Measurements from ENCODE around the gene C5orf34. TPM values are rescaled to one million over a fixed set of nuclear protein-coding genes. Genes with fewer than 3 reads are reported as not detected.
A peak's percentile ranks its signal among the peaks of the same experiment; 100 is the strongest.

C5orf34 gene
- total and polyA plus RNA-seq, 9 of the 15 experiments (the other 6 are each of a cell fraction or from before 2014, with no cell fraction given): 13.2 to 32.6 (median 20.7) TPM

DNA sequence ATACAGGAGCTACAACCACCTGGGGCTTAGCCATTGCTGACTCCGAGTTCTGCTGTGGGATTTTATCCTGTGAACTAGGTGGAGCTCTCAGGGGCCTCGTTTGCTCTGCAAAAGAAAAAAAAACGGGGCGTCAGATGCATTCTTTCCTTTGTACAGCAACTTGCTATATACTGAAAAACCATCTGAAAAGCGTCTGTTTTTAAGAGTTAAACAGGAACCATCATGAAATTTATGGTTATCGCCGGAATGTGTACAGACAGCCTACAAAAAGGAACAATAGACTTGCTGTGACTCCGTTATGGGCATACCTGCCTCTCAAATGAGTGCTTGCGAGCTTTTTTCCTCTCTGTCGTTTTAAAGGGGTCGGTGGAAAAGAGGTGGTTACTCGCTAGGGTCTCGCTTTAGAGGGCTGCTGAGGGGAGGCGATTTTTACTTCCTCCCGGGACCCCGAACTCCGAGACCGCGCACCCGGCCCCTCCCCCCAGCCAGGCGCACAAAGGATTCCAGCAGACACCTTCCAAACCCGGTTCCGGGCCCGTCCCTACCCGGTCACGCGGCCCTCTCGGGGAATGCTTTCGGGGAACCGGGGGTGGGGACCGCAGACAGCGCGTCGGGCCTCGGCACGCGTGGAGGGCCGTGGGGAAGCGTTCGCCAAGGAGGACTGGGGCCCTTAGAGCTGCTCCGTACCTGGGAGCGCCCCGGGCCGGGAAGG, 41.1 kb upstream of the C5orf34 start (continued):
- TF ChIP-seq, protein P1, sequence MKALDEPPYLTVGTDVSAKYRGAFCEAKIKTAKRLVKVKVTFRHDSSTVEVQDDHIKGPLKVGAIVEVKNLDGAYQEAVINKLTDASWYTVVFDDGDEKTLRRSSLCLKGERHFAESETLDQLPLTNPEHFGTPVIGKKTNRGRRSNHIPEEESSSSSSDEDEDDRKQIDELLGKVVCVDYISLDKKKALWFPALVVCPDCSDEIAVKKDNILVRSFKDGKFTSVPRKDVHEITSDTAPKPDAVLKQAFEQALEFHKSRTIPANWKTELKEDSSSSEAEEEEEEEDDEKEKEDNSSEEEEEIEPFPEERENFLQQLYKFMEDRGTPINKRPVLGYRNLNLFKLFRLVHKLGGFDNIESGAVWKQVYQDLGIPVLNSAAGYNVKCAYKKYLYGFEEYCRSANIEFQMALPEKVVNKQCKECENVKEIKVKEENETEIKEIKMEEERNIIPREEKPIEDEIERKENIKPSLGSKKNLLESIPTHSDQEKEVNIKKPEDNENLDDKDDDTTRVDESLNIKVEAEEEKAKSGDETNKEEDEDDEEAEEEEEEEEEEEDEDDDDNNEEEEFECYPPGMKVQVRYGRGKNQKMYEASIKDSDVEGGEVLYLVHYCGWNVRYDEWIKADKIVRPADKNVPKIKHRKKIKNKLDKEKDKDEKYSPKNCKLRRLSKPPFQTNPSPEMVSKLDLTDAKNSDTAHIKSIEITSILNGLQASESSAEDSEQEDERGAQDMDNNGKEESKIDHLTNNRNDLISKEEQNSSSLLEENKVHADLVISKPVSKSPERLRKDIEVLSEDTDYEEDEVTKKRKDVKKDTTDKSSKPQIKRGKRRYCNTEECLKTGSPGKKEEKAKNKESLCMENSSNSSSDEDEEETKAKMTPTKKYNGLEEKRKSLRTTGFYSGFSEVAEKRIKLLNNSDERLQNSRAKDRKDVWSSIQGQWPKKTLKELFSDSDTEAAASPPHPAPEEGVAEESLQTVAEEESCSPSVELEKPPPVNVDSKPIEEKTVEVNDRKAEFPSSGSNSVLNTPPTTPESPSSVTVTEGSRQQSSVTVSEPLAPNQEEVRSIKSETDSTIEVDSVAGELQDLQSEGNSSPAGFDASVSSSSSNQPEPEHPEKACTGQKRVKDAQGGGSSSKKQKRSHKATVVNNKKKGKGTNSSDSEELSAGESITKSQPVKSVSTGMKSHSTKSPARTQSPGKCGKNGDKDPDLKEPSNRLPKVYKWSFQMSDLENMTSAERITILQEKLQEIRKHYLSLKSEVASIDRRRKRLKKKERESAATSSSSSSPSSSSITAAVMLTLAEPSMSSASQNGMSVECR (CRISPR knock-in tag; IDR thresholded peaks at IDR 0.05): no peak; the same call in 1 of the 2 replicates
- TF ChIP-seq DNMT1 (IDR thresholded peaks at IDR 0.05) (no peak), KLF13 (tag; IDR thresholded peaks at IDR 0.05; ENCODE audit: borderline replicate concordance, low read depth) (0 out of 2 replicates have a peak, but pooled peaks have one; percentile 60), BMI1 (IDR thresholded peaks at IDR 0.05; ENCODE audit: low read length) (no peak), FOXA1 (IDR thresholded peaks at IDR 0.05; ENCODE audit: borderline replicate concordance) (no peak), POU5F1 (IDR thresholded peaks at IDR 0.05; ENCODE audit: borderline replicate concordance, low read depth, low read length, partially characterized antibody) (no peak), TRIM24 (IDR thresholded peaks at IDR 0.05) (no peak), ZC3H11A (IDR thresholded peaks at IDR 0.05; ENCODE audit: low read depth, low read length) (no peak), ARHGAP35 (IDR thresholded peaks at IDR 0.05; ENCODE audit: partially characterized antibody) (no peak), MCM5 (IDR thresholded peaks at IDR 0.05; ENCODE audit: low read depth) (no peak), ZNF174 (CRISPR knock-in tag; IDR thresholded peaks at IDR 0.05) (no peak), OTX1 (CRISPR knock-in tag; IDR thresholded peaks at IDR 0.05) (no peak), SP1 (CRISPR knock-in tag; IDR thresholded peaks at IDR 0.05) (peak; percentile 12; the same call in 1 of the 2 replicates), ZNF316 (IDR thresholded peaks at IDR 0.05) (no peak), HNRNPH1 (optimal IDR thresholded peaks at IDR 0.05; ENCODE audit: low read depth, low read length) (no peak), GTF2E2 (tag; IDR thresholded peaks at IDR 0.05) (no peak), SMAD1 (IDR thresholded peaks at IDR 0.05; ENCODE audit: low read depth, low read length, partially characterized antibody) (no peak), KDM2B (CRISPR knock-in tag; IDR thresholded peaks at IDR 0.05) (no peak), XRCC4 (IDR thresholded peaks at IDR 0.05; ENCODE audit: extremely low read depth, insufficient read depth, insufficient read length) (no peak), ZNF436 (CRISPR knock-in tag; IDR thresholded peaks at IDR 0.05) (no peak)
- TF ChIP-seq, protein P2, sequence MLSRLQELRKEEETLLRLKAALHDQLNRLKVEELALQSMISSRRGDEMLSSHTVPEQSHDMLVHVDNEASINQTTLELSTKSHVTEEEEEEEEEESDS (CRISPR knock-in tag; IDR thresholded peaks at IDR 0.05): no peak
- TF ChIP-seq, protein P3, sequence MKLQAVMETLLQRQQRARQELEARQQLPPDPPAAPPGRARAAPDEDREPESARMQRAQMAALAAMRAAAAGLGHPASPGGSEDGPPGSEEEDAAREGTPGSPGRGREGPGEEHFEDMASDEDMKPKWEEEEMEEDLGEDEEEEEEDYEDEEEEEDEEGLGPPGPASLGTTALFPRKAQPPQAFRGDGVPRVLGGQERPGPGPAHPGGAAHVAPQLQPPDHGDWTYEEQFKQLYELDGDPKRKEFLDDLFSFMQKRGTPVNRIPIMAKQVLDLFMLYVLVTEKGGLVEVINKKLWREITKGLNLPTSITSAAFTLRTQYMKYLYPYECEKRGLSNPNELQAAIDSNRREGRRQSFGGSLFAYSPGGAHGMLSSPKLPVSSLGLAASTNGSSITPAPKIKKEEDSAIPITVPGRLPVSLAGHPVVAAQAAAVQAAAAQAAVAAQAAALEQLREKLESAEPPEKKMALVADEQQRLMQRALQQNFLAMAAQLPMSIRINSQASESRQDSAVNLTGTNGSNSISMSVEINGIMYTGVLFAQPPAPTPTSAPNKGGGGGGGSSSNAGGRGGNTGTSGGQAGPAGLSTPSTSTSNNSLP (IDR thresholded peaks at IDR 0.05; ENCODE audit: borderline replicate concordance, low read depth, low read length): no peak

All from K562 (cell line).